Ovary (tissue), 9 donors: Measurements from ENCODE around the gene BID. TPM values are rescaled to one million over a fixed set of nuclear protein-coding genes. Genes with fewer than 3 reads are reported as not detected.

Experiments
- DNase-seq, 5 donors: peaks; one replicate each; pipeline ENCODE4 v3.0.0-alpha.2; 2019 to 2020
- H3K27ac ChIP-seq, 2 donors: fragments of 200-600 bp; one replicate each; pipeline versions ENCODE4 v1.5.1 to v1.8.0; 2019 to 2022
- H3K27me3 ChIP-seq: fragments of 200-600 bp; one replicate; pipeline ENCODE4 v1.8.0; 2022
- H3K36me3 ChIP-seq: fragments of 200-600 bp; sonication (generic); one replicate; pipeline ENCODE4 v1.5.1; 2019
- H3K4me1 ChIP-seq: one replicate; pipeline ENCODE4 v1.8.1; 2013; ENCODE audit warnings: mild to moderate bottlenecking, moderate library complexity; ENCODE audit not compliant: insufficient read depth
- H3K4me3 ChIP-seq: fragments of 200-600 bp; sonication (generic); one replicate; pipeline ENCODE4 v1.5.1; 2017
- H3K9me3 ChIP-seq, 2 donors: fragments of 200-600 bp in 1 of 2; sonication (generic) in 1 of 2; one replicate each; pipeline versions ENCODE4 v1.5.1 to v1.8.1; 2013 to 2019; ENCODE audit warnings: mild to moderate bottlenecking in 1 of 2, moderate library complexity in 1 of 2
- EP300 ChIP-seq: sonication (generic); formaldehyde crosslinking; IDR thresholded peaks from one replicate; pipeline ENCODE4 v1.6.1; 2017; ENCODE audit warnings: antibody characterized with exemption
- POLR2A ChIP-seq: fragments of 450-650 bp; IDR thresholded peaks from one replicate; pipeline ENCODE4 v1.6.1; 2017; ENCODE audit warnings: antibody characterized with exemption, mild to moderate bottlenecking, moderate library complexity
- WGBS, 3 donors: extraction: QIAGEN DNeasy Blood & Tissue Kit in 1 of 3; methylation state at CpG; one replicate each; pipeline versions ENCODE4 v1.1.5 to v1.1.7; 2013 to 2017; 5-methylcytosine and 5-hydroxymethylcytosine counted together
- intact Hi-C, 4 donors: fragments of 100-400 bp; cut with DNase I; formaldehyde crosslinking; loops; one replicate each; pipeline versions ENCODE4 v1.11.0 to v1.15.1; 2022 to 2023
- polyA plus RNA-seq, 2 donors: library from polyadenylated mRNA; stranded (reverse); fragments of 200-250 nt in 1 of 2; fragments of 350-450 nt in 1 of 2; fragmentation: Illumina TruSeq in 1 of 2; extraction: RNeasy Lipid Tissue Mini Kit (QIAGEN cat#74804) in 1 of 2; gene quantifications; one replicate each; pipeline ENCODE4 v1.2.3, GENCODE V29; 2013 to 2014
- total RNA-seq, 7 donors: library from RNA; depleted of rRNA in 2 of 7; stranded (reverse); fragments of >200 nt in 2 of 7; fragmentation: NEBNext Ultra II Directional in 3 of 7; extraction: Animal tissue kit (Norgen Biotek cat#: 25700) in 3 of 7; gene quantifications; one replicate each; pipeline versions ENCODE4 v1.1.0 to v1.2.4, GENCODE V29; 2016 to 2023
- TF ChIP-seq, protein P1 (sequence below), 3 donors: fragments of 450-650 bp in 2 of 3; fragments of 200-600 bp in 1 of 3; IDR thresholded peaks; one replicate each; pipeline versions ENCODE4 v1.5.1 to v1.8.0; 2016 to 2022; ENCODE audit warnings: antibody characterized with exemption in 3 of 3, mild to moderate bottlenecking in 1 of 3
- donor health status: DM: no; HTN: no; CAD: no; lungs with moderate emphysema.
- donor health status: DM: no; HTN: no; CAD: no.
- donor health status: Bipolar disorder and iron deficiency.
- donor health status: DM: yes; HTN: yes; CAD: no.
- donor health status: DM: no; HTN: no; CAD: no.
- donor health status: DM: yes; HTN: yes; CAD: no.

The BID gene
- total and polyA plus RNA-seq, 9 donors, result 3.2 to 13.8 (median 6.1) TPM

DNA sequence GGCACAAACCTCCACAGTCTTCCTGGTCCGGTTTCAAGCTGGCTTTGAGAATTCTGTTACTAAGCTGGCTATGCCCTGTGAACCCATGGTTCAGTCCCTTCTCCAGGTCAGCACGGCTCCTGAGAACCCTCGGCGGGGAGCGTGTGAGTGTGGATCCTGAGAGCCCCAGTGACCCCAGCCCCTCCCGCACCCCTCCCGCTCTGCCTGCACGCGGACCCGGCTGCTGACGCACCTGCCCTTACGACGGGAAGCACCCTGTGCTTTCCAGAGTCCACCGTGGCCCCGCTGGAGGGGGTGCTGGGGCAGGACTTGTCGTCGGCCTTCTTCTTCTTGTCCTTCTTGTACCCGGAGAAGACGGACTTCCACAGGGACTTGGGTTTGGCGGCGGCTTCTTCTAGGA lies 42.8 kb upstream of the BID start:
- TF ChIP-seq EP300, result no peak
- no peak for TF ChIP-seq POLR2A
- TF ChIP-seq, protein P1, sequence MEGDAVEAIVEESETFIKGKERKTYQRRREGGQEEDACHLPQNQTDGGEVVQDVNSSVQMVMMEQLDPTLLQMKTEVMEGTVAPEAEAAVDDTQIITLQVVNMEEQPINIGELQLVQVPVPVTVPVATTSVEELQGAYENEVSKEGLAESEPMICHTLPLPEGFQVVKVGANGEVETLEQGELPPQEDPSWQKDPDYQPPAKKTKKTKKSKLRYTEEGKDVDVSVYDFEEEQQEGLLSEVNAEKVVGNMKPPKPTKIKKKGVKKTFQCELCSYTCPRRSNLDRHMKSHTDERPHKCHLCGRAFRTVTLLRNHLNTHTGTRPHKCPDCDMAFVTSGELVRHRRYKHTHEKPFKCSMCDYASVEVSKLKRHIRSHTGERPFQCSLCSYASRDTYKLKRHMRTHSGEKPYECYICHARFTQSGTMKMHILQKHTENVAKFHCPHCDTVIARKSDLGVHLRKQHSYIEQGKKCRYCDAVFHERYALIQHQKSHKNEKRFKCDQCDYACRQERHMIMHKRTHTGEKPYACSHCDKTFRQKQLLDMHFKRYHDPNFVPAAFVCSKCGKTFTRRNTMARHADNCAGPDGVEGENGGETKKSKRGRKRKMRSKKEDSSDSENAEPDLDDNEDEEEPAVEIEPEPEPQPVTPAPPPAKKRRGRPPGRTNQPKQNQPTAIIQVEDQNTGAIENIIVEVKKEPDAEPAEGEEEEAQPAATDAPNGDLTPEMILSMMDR (IDR thresholded peaks at IDR 0.05), result no peak
- H3K4me3 ChIP-seq, result no peak overlapping the region
- no peak for DNase-seq
- no peaks in the 10 kb centered on the region for H3K9me3 ChIP-seq
- no peaks in the 10 kb centered on the region for H3K4me1 ChIP-seq
- no peaks in the 10 kb centered on the region for H3K27me3 ChIP-seq
- no peaks in the 10 kb centered on the region for H3K36me3 ChIP-seq
- no peak overlapping the region for H3K27ac ChIP-seq
- WGBS, 3 donors, result 90 to 94% (median 90%) methylated on average over 21 of the region's 21 CpGs
- intact Hi-C loops, result no loop called here

DNA sequence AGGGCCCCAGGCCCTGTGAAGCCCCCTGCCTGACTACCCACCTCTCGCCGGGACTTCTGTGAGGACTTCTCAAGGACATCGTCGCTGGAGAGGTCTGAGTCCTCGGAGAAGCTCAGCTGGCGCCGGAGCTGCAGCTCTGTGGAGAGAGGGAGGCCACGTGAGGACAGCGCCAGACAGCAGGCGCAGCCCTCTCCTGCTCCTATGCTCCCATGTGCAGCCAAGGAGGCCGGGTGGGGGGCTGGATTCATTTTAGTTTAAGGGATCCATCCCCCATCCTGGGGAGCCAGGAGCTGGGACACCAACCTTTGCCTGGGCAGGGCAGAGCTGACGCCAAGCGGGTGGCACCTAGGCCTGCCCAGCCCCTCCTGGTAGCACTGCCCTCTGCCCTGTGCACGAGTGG lies 42.4 kb upstream of the BID start:
- whole genome bisulfite sequencing, 3 donors, result 82 to 92% (median 90%) methylated on average over 11 to 14 of the region's 14 CpGs
- no peak overlapping the region for H3K4me3 ChIP-seq
- no peak for DNase-seq
- intact Hi-C loops, result no loop called here
- no peak overlapping the region for H3K27ac ChIP-seq
- H3K27me3 ChIP-seq, result no peaks in the 10 kb centered on the region
- H3K36me3 ChIP-seq, result no peaks in the 10 kb centered on the region
- no peak for TF ChIP-seq EP300
- TF ChIP-seq, protein P1 (IDR thresholded peaks at IDR 0.05), result no peak
- TF ChIP-seq POLR2A, result no peak
- H3K4me1 ChIP-seq, result no peaks in the 10 kb centered on the region
- H3K9me3 ChIP-seq, result no peaks in the 10 kb centered on the region

DNA sequence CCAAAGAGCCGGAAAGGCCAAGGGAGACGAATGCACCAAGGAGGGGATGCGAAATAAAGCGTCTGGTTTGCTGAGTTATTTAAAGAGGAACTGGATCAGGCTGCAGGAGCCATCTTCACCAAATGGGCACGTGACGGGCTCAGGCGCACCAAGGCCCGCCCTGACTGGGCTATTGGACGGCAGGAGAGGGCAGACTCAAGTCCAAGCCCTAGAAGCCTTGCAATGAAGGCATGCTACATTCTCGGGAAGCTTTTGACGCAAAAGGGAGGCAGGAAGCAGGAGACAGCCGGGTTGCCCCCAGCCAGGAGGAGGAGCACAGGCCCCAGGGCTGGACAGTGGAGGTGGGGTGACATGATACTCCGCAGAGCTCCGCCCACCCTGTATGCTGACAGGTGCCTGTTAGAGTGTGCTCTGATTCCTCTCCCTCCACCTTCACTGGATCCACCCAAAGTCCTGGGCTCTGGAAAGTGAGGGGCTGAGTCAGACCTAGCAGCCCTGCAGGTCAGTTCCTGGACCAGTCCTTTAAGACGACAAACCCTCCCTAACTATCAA lies 41.5 kb upstream of the BID start:
- Histone ChIP-seq H3K4me3 (no peak overlapping the region), H3K27ac (no peak overlapping the region), H3K36me3 (no peaks in the 10 kb centered on the region), H3K4me1 (no peaks in the 10 kb centered on the region), H3K9me3 (no peaks in the 10 kb centered on the region), H3K27me3 (no peaks in the 10 kb centered on the region)
- DNase-seq, result no peak
- TF ChIP-seq, protein P1 (IDR thresholded peaks at IDR 0.05), result no peak
- TF ChIP-seq EP300, result no peak
- intact Hi-C loops, result no loop called here
- WGBS, 3 donors, result 89 to 90% (median 89%) methylated on average over 15 of the region's 15 CpGs

DNA sequence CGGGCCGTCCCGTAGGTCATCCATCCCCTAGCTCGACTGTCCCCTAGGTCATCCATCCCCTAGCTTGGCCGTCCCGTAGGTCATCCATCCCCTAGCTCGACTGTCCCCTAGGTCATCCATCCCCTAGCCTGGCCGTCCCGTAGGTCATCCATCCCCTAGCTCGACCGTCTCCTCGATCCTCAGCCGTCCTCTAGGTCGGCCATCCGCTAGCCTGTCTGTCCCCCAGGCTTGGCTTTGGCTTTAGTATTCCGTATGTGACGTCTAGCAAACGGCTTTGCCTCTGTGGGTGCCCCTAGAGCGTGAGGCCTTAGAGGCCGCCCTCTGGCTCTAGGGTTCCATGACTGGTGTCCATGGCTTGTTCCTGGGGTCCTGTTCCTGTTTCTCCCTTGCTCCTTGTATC lies 40.6 kb upstream of the BID start:
- 91 to 94% (median 91%) methylated on average over 20 of the region's 20 CpGs for WGBS, 3 donors
- TF ChIP-seq EP300 (no peak), POLR2A (no peak)
- TF ChIP-seq, protein P1 (IDR thresholded peaks at IDR 0.05), result no peak
- no peak overlapping the region for H3K4me3 ChIP-seq
- no peaks in the 10 kb centered on the region for H3K36me3 ChIP-seq
- H3K27ac ChIP-seq, result no peak overlapping the region
- H3K27me3 ChIP-seq, result no peaks in the 10 kb centered on the region
- no peaks in the 10 kb centered on the region for H3K4me1 ChIP-seq
- intact Hi-C loops, result no loop called here
- no peaks in the 10 kb centered on the region for H3K9me3 ChIP-seq
- DNase-seq, result no peak
